T-cell (primary cell): ENCODE data around the gene BMI1. TPM values are rescaled to one million over a fixed set of nuclear protein-coding genes. Genes with fewer than 3 reads are reported as not detected.

Source experiments
- ATAC-seq, 4 experiments: fragments of 200-7000 bp in 3 of 4; fragments of 150-1000 bp in 1 of 4; cut with Tn5 transposase; replicated peaks in 1 of 4; 1 replicate in 3 of 4; 2 replicates in 1 of 4; pipeline ENCODE4 v1.10.0; 2021; ENCODE audit warnings: moderate library complexity in 3 of 4, mild to moderate bottlenecking in 2 of 4, moderate number of reproducible peaks in 1 of 4
- CTCF ChIA-PET, 2 donors: fragments of 300-600 bp; sonication (Branson Sonifier 250); formaldehyde crosslinking; loops; one replicate each; lab custom pipeline; 2022; ENCODE audit warnings: antibody characterized with exemption in 2 of 2; lab: Charles Lee
- POLR2A ChIA-PET, 2 donors: fragments of 300-600 bp; sonication (Branson Sonifier 250); formaldehyde crosslinking; loops; one replicate each; lab custom pipeline; 2022; ENCODE audit warnings: antibody characterized with exemption in 2 of 2; lab: Charles Lee
- DNase-seq, 35 experiments: peaks; one replicate each; pipeline versions ENCODE4 v3.0.0 to v3.0.0-alpha.2; 2013 to 2023
- H3K27ac ChIP-seq: one replicate; pipeline ENCODE4 v1.5.1; 2013; ENCODE audit warnings: low read length
- H3K27me3 ChIP-seq, 2 experiments: replicated peaks in 1 of 2; 1 replicate in 1 of 2; 2 replicates in 1 of 2; pipeline versions ENCODE4 v1.6.1 to v1.7.0; 2013; ENCODE audit warnings: low read length in 1 of 2, mixed read lengths in 1 of 2; ENCODE audit not compliant: control insufficient read depth in 2 of 2, insufficient read depth in 2 of 2; ENCODE audit errors: extremely low read depth in 1 of 2
- H3K36me3 ChIP-seq, 2 donors: 1 replicate in 1 of 2; 2 replicates in 1 of 2; pipeline versions ENCODE4 v1.6.1 to v1.7.0; 2013; ENCODE audit warnings: low read length in 1 of 2; ENCODE audit not compliant: control insufficient read depth in 2 of 2, insufficient read depth in 1 of 2; ENCODE audit errors: extremely low read depth in 1 of 2
- H3K4me1 ChIP-seq, 2 experiments: 1 replicate in 1 of 2; 2 replicates in 1 of 2; pipeline versions ENCODE4 v1.6.1 to v1.7.0; 2013; ENCODE audit warnings: low read length in 2 of 2, mixed read lengths in 1 of 2; ENCODE audit not compliant: insufficient read depth in 2 of 2, control insufficient read depth in 1 of 2; ENCODE audit errors: extremely low read depth in 1 of 2
- H3K4me3 ChIP-seq, 2 donors: 1 replicate in 1 of 2; 2 replicates in 1 of 2; pipeline versions ENCODE4 v1.5.1 to v1.7.0; 2013; ENCODE audit warnings: mild to moderate bottlenecking in 2 of 2, low read length in 1 of 2, moderate library complexity in 1 of 2; ENCODE audit not compliant: control insufficient read depth in 1 of 2; ENCODE audit errors: extremely low read depth in 1 of 2
- H3K9me3 ChIP-seq: 2 replicates; pipeline ENCODE4 v1.7.0; 2013
- H3K27ac Mint-ChIP-seq, 2 donors: one replicate each; pipeline ENCODE4 v1.8.0; 2020 to 2021; ENCODE audit warnings: mild to moderate bottlenecking in 2 of 2, mixed read lengths in 2 of 2
- H3K27me3 Mint-ChIP-seq, 2 donors: one replicate each; pipeline ENCODE4 v1.8.0; 2021 to 2022; ENCODE audit warnings: mixed read lengths in 2 of 2
- H3K36me3 Mint-ChIP-seq: one replicate; pipeline ENCODE4 v1.8.0; 2021; ENCODE audit warnings: mixed read lengths
- H3K4me1 Mint-ChIP-seq, 3 donors: one replicate each; pipeline ENCODE4 v1.8.0; 2020 to 2022; ENCODE audit warnings: mixed read lengths in 3 of 3, mild to moderate bottlenecking in 1 of 3
- H3K4me3 Mint-ChIP-seq, 3 donors: one replicate each; pipeline ENCODE4 v1.8.0; 2020 to 2022; ENCODE audit warnings: mild to moderate bottlenecking in 3 of 3, mixed read lengths in 3 of 3, moderate library complexity in 3 of 3
- H3K9me3 Mint-ChIP-seq, 3 donors: one replicate each; pipeline ENCODE4 v1.8.0; 2020 to 2022; ENCODE audit warnings: mixed read lengths in 3 of 3
- WGBS: methylation state at CpG from one replicate; pipeline ENCODE4 v1.1.5; 2013; ENCODE audit warnings: missing lambda C conversion rate; ENCODE audit not compliant: insufficient coverage; 5-methylcytosine and 5-hydroxymethylcytosine counted together
- total RNA-seq, 35 experiments: library from RNA in 6 of 35; stranded (reverse) in 6 of 35; fragments of 120-200 nt in 1 of 35; gene quantifications; one replicate each; pipeline versions ENCODE4 v1.2.1 to v1.2.4 and lab custom pipeline; 2013 to 2026

BMI1 gene
- total RNA-seq, 5 donors from 2014 or later (not counting 1 experiment from before 2014, with no cell fraction given): 48.9 to 69.2 (median 63.6) TPM

DNA sequence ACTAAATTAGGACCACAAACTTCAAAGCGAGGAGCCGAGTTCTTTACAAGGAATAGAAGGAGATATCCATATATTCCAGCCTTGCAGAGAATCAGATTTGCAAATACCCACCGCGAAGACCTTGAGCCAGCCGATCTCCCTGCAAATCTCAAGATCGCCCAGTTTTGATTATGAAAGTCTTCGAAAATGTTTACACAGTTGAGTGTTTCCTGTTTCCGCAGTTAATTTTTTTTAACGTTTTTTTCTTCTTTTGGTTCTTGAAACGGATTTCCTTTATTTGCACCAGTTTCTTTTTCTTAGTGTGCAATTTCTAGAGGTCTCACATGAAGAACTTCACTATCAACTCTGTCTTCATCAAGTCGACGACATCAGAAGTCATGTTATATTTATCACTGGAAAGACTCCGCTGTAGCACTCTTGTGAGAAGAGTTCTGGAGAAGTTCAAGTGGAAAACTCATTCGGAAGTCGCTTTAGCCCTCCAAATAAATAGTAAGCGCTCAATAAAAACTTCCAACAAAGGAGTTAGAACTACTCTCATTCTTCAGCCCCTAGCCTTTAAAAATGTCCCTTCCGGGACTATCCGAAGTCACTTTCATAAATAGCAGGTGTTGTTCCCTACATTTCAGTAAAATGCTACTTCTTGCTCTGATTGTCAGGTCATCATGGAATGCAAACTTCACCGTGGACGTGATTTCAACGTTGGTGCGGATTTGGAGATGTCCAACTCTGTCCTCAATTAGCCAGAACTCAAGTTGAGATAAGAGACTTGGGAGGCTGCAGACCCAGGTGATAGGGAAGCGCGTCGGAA lies 12.5 kb downstream of the BMI1 start:
- H3K4me1 ChIP-seq: peaks cover 18 to 39% of the 10 kb centered on the region in 2 experiments
- ChIA-PET CTCF (no interaction called here), POLR2A (no interaction called here)
- peak overlapping the region; percentile 95 to 96 for H3K27ac Mint-ChIP-seq
- peaks cover 9% of the 10 kb centered on the region for H3K36me3 Mint-ChIP-seq
- peaks cover 10 to 35% of the 10 kb centered on the region in 2 donors for H3K27me3 Mint-ChIP-seq
- peak overlapping the region; percentile 71 for H3K27ac ChIP-seq
- H3K9me3 ChIP-seq: no peaks in the 10 kb centered on the region
- H3K4me3 Mint-ChIP-seq: peak overlapping the region; percentile 73 to 81 (median 81)
- peak overlapping the region; percentile 33 to 53 for H3K4me3 ChIP-seq
- ATAC-seq (peak; percentile 28 to 48 (median 38)), DNase-seq (peak in 3 of 35 experiments; percentile 25 to 67 (median 25))
- peaks cover 0 to 14% of the 10 kb centered on the region in 2 donors for H3K36me3 ChIP-seq
- 44% methylated on average over 17 of the region's 25 CpGs for WGBS
- H3K27me3 ChIP-seq: peaks cover 16 to 39% of the 10 kb centered on the region in 2 experiments
- peaks cover 0 to 8% (median 0%) of the 10 kb centered on the region in 3 donors for H3K9me3 Mint-ChIP-seq
- peaks cover 18 to 37% (median 35%) of the 10 kb centered on the region in 3 donors for H3K4me1 Mint-ChIP-seq

DNA sequence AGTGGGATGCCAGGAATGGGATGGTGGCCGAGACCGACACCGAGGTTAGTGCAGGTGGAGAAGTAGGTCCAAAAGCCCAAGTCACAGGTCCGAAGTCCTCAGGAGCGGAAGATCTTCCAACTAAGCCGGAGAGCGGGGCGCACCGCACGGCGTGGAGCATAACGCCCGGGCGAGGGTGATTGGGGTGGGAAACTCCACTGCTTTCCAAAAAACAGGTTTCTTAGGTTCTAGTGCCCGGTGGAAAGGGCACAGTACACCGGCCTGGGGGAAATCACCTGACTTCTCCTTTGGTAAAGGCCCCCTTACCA lies 13.0 kb downstream of the BMI1 start:
- peaks cover 18 to 39% of the 10 kb centered on the region in 2 experiments for H3K4me1 ChIP-seq
- Mint-ChIP-seq H3K27ac (peak overlapping the region; percentile 95 to 96), H3K27me3 (peaks cover 15 to 41% of the 10 kb centered on the region in 2 donors), H3K4me1 (peaks cover 18 to 37% (median 35%) of the 10 kb centered on the region in 3 donors), H3K36me3 (peaks cover 9% of the 10 kb centered on the region), H3K9me3 (peaks cover 0 to 8% (median 0%) of the 10 kb centered on the region in 3 donors), H3K4me3 (peak overlapping the region; percentile 73 to 81 (median 81))
- DNase-seq (no peak), ATAC-seq (no peak)
- H3K27me3 ChIP-seq: peaks cover 20 to 39% of the 10 kb centered on the region in 2 experiments
- 91% methylated on average over 14 of the region's 16 CpGs for WGBS
- ChIA-PET CTCF (no interaction called here), POLR2A (no interaction called here)
- H3K9me3 ChIP-seq: no peaks in the 10 kb centered on the region
- H3K4me3 ChIP-seq: no peak overlapping the region
- H3K27ac ChIP-seq: peak overlapping the region; percentile 71
- H3K36me3 ChIP-seq: peaks cover 0 to 13% of the 10 kb centered on the region in 2 donors

DNA sequence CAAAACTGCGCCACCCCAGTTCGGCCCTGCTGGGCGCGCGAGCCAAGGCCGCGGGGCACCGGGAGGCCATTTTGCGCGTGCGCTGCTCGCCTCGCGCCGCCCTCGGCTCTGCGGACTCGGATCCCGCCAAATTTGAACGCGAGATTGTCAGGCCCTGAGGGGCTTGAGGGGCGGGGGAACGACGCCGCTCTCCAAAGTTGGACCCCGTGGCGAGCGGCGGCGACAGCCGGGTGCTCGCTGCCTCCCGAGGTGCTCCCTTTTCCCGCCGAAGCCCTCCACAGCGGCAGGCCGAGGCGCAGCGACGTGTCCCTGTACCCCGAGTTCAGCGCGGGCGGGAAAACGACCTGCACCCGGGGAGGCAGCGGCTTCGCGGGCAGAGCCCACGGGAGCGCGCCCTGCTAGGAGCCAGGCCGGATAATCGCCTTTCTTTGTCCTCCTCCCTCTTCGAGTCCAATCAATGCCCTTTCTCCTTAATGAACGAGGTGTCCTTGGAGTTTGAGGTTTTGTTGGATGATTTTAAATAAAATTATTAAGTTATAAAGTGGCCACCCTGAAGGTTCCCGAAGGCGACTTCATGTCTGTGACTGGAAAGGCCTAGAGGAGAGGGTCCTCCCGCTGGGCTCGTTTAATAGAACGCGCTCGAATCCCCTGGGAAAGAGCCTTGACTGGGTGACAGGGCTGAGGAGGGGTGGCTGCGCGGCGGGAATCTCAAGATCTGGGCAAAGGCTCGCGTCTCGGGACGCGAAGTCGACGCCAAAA lies 13.7 kb downstream of the BMI1 start:
- Histone ChIP-seq H3K27me3 (peaks cover 24 to 39% of the 10 kb centered on the region in 2 experiments), H3K27ac (peak overlapping the region; percentile 45), H3K36me3 (peaks cover 0 to 7% of the 10 kb centered on the region in 2 donors), H3K4me1 (peaks cover 18 to 39% of the 10 kb centered on the region in 2 experiments), H3K9me3 (no peaks in the 10 kb centered on the region), H3K4me3 (peak overlapping the region; percentile 61 to 68)
- ATAC-seq: no peak
- H3K4me1 Mint-ChIP-seq: peaks cover 18 to 38% (median 35%) of the 10 kb centered on the region in 3 donors
- H3K9me3 Mint-ChIP-seq: peaks cover 0 to 5% (median 0%) of the 10 kb centered on the region in 3 donors
- peaks cover 4% of the 10 kb centered on the region for H3K36me3 Mint-ChIP-seq
- 47% methylated on average over 40 of the region's 73 CpGs for WGBS
- H3K27ac Mint-ChIP-seq: peak overlapping the region; percentile 81 to 86
- ChIA-PET CTCF (interaction anchor here in 1 of 2 donors (0.5 kb wide), 1 partner anchor 1366 kb away, joined by 4 read pairs; no protein-coding TSS in a partner anchor), POLR2A (interaction anchor here in 1 of 2 donors (0.5 to 0.6 kb wide), 2 partner anchors 7 to 713 kb away, joined by 3 to 4 read pairs; no protein-coding TSS in a partner anchor)
- DNase-seq: peak in 1 of 35 experiments; percentile 22
- peak overlapping the region; percentile 74 to 83 (median 80) for H3K4me3 Mint-ChIP-seq
- H3K27me3 Mint-ChIP-seq: peaks cover 17 to 47% of the 10 kb centered on the region in 2 donors

DNA sequence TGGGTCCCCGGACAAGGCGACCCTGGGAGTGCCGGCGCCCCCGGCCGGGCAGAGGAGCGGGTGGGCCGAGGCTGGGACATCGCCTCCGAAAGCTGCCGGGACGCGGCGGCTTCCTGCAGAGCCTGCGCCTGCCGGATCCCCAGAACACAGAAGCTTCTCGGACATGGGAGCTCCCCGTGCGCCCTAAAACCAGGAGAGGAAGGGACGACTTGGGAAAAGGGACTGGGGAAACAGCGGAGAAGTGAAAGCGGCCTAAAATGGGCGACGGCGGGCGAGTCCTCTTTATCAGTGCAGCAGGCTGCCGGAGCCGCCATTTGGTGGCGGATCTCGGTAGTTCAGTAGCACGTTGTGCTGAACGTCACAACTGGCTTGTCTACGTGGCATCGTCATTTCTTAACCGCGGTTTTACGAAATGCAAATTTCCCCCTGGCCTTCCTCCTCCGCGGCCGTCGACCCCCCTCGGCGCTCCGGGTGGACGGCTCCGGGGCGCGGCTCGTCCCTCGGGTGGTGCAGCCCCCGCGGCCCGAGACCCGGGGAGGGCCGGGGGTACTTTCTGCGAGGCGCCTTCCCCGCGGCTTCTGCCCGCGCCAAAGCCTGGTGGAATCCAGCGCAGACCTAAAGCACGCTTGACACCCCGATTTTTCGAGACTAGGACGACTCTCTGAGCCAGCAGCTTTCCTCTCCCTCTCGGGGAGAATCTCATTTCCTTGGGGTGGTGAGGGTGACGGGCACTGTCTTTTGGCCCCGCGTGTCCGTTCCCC lies 14.5 kb downstream of the BMI1 start:
- Mint-ChIP-seq H3K4me1 (peaks cover 26 to 44% (median 42%) of the 10 kb centered on the region in 3 donors), H3K27me3 (peaks cover 20 to 54% of the 10 kb centered on the region in 2 donors), H3K9me3 (peaks cover 0 to 4% (median 0%) of the 10 kb centered on the region in 3 donors), H3K27ac (peak overlapping the region; percentile 81 to 86), H3K4me3 (peak overlapping the region; percentile 74 to 83 (median 80)), H3K36me3 (no peaks in the 10 kb centered on the region)
- Histone ChIP-seq H3K4me1 (peaks cover 23 to 45% of the 10 kb centered on the region in 2 experiments), H3K27ac (peak overlapping the region; percentile 45), H3K27me3 (peaks cover 24 to 41% of the 10 kb centered on the region in 2 experiments), H3K9me3 (no peaks in the 10 kb centered on the region), H3K4me3 (peak overlapping the region; percentile 61 to 68), H3K36me3 (no peaks in the 10 kb centered on the region)
- ATAC-seq (peak; percentile 75 to 84 (median 76)), DNase-seq (peak; percentile 44 to 90 (median 73))
- 3% methylated on average over 66 of the region's 71 CpGs for WGBS
- CTCF ChIA-PET: interaction anchor here in 1 of 2 donors (0.8 kb wide), 1 partner anchor 10 kb away, joined by 3 read pairs; no protein-coding TSS in a partner anchor
- POLR2A ChIA-PET: interaction anchor here in 1 of 2 donors (0.5 to 0.6 kb wide), 4 partner anchors 8 to 713 kb away, joined by 3 to 4 read pairs (median 4); no protein-coding TSS in a partner anchor

DNA sequence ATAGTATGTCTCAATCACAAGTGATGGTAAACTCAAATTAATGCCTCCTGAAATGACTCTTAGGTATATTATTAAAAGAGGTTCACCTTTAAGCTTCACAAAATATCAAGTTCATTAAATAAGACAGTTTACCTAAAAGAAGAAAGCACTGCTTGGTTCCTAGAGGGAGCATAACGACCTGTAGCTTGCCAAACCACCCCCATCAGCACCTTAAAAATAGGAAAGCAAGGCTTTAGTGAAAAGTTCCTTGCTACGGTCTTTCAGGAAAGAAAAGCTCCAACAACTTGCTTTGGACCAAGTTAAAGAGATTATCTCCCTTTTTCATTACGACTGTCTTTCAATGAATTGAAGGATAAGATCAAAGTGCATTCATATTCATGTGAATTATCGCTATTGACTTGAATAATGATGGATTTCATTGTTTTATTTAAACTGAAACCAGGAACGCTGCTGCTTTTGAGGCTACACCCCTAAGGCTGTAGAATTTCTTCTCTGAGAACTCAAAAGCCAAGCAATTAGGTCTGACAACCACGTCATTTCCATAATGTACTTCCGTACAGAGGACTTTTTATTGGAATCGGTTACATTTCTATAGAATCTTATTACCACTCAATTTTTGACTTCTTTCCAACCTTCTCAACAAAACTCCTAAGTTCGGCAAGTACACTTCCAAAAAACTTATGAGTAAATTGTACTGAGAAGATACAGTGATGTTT lies 17.4 kb downstream of the BMI1 start:
- Histone ChIP-seq H3K27ac (no peak overlapping the region), H3K9me3 (peaks cover 2% of the 10 kb centered on the region), H3K36me3 (no peaks in the 10 kb centered on the region), H3K4me3 (no peak overlapping the region), H3K27me3 (peaks cover 34 to 50% of the 10 kb centered on the region in 2 experiments), H3K4me1 (peaks cover 23 to 53% of the 10 kb centered on the region in 2 experiments)
- ATAC-seq: no peak
- Mint-ChIP-seq H3K27me3 (peaks cover 38 to 70% of the 10 kb centered on the region in 2 donors), H3K36me3 (no peaks in the 10 kb centered on the region), H3K4me1 (peaks cover 13 to 33% (median 30%) of the 10 kb centered on the region in 3 donors), H3K27ac (peak overlapping the region in 1 of 2 donors; percentile 70), H3K9me3 (peaks cover 0 to 4% (median 0%) of the 10 kb centered on the region in 3 donors), H3K4me3 (no peak overlapping the region)
- WGBS: no CpG with 5 or more reads among the region's 9 CpGs
- ChIA-PET POLR2A (interaction anchor here (0.7 to 1.4 kb wide), 4 partner anchors 11 to 99 kb away, joined by 3 to 5 read pairs (median 3); no protein-coding TSS in a partner anchor), CTCF (interaction anchor here in 1 of 2 donors (0.9 to 1.5 kb wide), 4 partner anchors 11 to 650 kb away, joined by 4 to 7 read pairs (median 5); no protein-coding TSS in a partner anchor)
- DNase-seq: peak in 1 of 35 experiments; percentile 26
